Measurements from ENCODE around the gene SLC35D1. TPM values are rescaled to one million over a fixed set of nuclear protein-coding genes. Genes with fewer than 3 reads are reported as not detected.

Gene SLC35D1
- total RNA-seq, 1 experiment from 2014 or later: 3.8 TPM

DNA sequence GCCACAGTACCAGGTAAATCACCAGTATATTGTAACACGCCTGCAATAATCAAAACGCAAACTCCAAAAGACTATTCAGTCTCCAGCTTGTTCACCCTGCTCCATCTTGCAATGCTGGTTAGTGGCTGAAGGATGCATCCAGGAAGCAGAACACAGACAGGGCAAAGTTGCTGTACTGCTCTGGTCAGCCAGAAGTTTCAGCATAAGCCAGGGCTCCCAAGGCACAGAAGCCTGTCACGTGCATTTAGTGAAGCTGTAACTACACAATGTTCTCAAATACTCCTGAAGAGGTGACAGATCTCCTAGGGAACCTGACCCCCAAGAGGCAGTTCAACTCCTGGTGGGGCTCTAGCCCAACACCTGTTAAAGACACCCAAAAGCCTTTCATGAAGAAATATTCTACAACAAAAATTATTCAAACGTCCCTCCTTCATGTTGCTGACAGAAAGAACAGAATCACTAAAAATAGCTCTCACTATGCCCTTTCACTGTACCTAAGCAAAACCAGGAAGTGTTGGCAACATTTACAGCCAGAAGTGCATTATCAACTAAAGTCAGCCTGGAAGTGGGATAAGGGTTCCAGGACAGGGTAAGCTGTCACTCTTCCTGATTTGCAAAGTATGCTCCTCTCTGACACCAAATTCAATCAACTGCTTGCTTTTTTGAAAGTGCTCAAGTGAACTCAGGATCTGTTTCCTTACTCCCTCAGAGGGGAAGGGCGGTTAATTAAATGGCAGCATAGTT lies 52.1 kb downstream of the SLC35D1 start:
- Histone ChIP-seq H3K23me2 (ENCODE audit: insufficient read length, low read depth, low read length, poor library complexity, severe bottlenecking) (no peaks in the 10 kb centered on the region), H4K5ac (ENCODE audit: insufficient read length, low read depth, low read length) (no peak overlapping the region)

More for the DNA sequence above, 52.1 kb downstream of the SLC35D1 start:
- H4K20me1 ChIP-seq (ENCODE audit: control insufficient read depth, insufficient read depth, insufficient read length): no peaks in the 10 kb centered on the region
- no peak for DNase-seq
- no CpG with 5 or more reads among the region's 5 CpGs for WGBS (ENCODE audit: extremely low coverage, insufficient read length, low lambda C conversion rate)
- no peak overlapping the region for H3K18ac ChIP-seq (ENCODE audit: insufficient read length, low read depth, low read length)
- Mint-ChIP-seq H3K4me1 (0 out of 4 replicates have a peak, but pooled peaks cover 0 to 2% of the 10 kb centered on the region in 2 experiments), H3K27me3 (ENCODE audit: low read depth) (no peaks in the 10 kb centered on the region), H3K9me3 (no peaks in the 10 kb centered on the region), H3K4me3 (no peak overlapping the region), H3K36me3 (ENCODE audit: insufficient read depth in 1 of 3, low read depth in 3 of 3) (peaks cover 0 to 2% (median 0%) of the 10 kb centered on the region in 3 experiments; a peak in 1 of 7 replicates), H3K27ac (peak overlapping the region in 2 of 3 experiments; percentile 38 to 46; a peak in 1 of 7 replicates)
- no peak overlapping the region for H4K8ac ChIP-seq (replicated peaks; ENCODE audit: insufficient read length, low read depth, low read length)
- H3K4me2 ChIP-seq (ENCODE audit: insufficient read depth, insufficient read length, low read length): no peak overlapping the region
- no peaks in the 10 kb centered on the region for H3K4me1 ChIP-seq (ENCODE audit: insufficient read depth, low read length)
- H3K27me3 ChIP-seq (ENCODE audit: insufficient read depth, low read length): no peaks in the 10 kb centered on the region
- H3K4ac ChIP-seq (ENCODE audit: low read depth, low read length): no peak overlapping the region
- TF ChIP-seq, protein P1, sequence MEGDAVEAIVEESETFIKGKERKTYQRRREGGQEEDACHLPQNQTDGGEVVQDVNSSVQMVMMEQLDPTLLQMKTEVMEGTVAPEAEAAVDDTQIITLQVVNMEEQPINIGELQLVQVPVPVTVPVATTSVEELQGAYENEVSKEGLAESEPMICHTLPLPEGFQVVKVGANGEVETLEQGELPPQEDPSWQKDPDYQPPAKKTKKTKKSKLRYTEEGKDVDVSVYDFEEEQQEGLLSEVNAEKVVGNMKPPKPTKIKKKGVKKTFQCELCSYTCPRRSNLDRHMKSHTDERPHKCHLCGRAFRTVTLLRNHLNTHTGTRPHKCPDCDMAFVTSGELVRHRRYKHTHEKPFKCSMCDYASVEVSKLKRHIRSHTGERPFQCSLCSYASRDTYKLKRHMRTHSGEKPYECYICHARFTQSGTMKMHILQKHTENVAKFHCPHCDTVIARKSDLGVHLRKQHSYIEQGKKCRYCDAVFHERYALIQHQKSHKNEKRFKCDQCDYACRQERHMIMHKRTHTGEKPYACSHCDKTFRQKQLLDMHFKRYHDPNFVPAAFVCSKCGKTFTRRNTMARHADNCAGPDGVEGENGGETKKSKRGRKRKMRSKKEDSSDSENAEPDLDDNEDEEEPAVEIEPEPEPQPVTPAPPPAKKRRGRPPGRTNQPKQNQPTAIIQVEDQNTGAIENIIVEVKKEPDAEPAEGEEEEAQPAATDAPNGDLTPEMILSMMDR (conservative IDR thresholded peaks at IDR 0.05): no peak
- H2BK5ac ChIP-seq (ENCODE audit: insufficient read length, low read length): no peak overlapping the region
- no peaks in the 10 kb centered on the region for H3K9me3 ChIP-seq (ENCODE audit: control insufficient read depth, low read depth, low read length)
- no peak overlapping the region for H2BK120ac ChIP-seq (ENCODE audit: low read depth, low read length, poor library complexity, severe bottlenecking)
- no peaks in the 10 kb centered on the region for H3K79me2 ChIP-seq (ENCODE audit: insufficient read depth, low read length)
- no peak overlapping the region for H2BK20ac ChIP-seq (ENCODE audit: low read depth, low read length, poor library complexity, severe bottlenecking)
- no peak overlapping the region for H3K56ac ChIP-seq (ENCODE audit: insufficient read length, low read depth, low read length)
- no peak overlapping the region for H3K23ac ChIP-seq (ENCODE audit: insufficient read length, low read depth, low read length)
- H3K27ac ChIP-seq (ENCODE audit: insufficient read length, low read depth, low read length): no peak overlapping the region
- H3K9ac ChIP-seq (ENCODE audit: extremely low read depth, insufficient read length, low read length): no peak overlapping the region
- H3K79me1 ChIP-seq (ENCODE audit: insufficient read depth, low read depth, low read length, poor library complexity, severe bottlenecking): no peaks in the 10 kb centered on the region
- H2BK15ac ChIP-seq (ENCODE audit: low read depth, low read length): no peak overlapping the region
- H2AK5ac ChIP-seq (ENCODE audit: insufficient read length, low read length): no peak overlapping the region
- no peak overlapping the region for H2BK12ac ChIP-seq (ENCODE audit: insufficient read length, low read depth, low read length)
- no peak overlapping the region for H3T11ph ChIP-seq (ENCODE audit: low read length)
- H2AFZ ChIP-seq (ENCODE audit: low read length): no peak overlapping the region
- H3K14ac ChIP-seq (ENCODE audit: insufficient read depth, low read length): no peak overlapping the region
- H4K91ac ChIP-seq (ENCODE audit: insufficient read length, low read depth, low read length): no peak overlapping the region
